HG02943 (cell line): ENCODE measurements around the gene FRMD4A.

ENCODE experiments used
- ATAC-seq: cut with Tn5 transposase; IDR thresholded peaks from one replicate; pipeline ENCODE4 v1.9.1; 2021; ENCODE audit warnings: mild to moderate bottlenecking, low read depth, moderate library complexity; ENCODE audit not compliant: unreplicated experiment

FRMD4A gene

DNA sequence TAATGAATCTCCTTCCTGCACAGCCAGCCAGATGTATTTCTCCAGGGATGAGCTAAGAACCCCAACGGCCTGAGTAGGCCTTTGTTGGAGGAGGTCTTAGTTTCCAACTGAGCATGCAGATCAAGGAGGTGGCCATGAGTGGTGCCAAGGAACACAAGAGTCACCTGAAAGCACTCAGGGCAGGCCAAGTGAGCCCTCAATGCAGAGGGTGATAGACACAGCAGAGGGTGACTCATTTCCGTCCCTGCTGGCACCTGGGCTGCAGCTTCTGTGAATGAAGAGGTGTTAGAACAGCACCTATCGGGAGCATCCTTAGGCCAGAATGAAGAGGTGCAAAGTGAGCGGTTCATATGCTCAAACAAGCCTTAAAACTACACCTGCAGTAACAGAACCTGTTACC lies 211.8 kb downstream of the FRMD4A start:
- ATAC-seq, result no peak

DNA sequence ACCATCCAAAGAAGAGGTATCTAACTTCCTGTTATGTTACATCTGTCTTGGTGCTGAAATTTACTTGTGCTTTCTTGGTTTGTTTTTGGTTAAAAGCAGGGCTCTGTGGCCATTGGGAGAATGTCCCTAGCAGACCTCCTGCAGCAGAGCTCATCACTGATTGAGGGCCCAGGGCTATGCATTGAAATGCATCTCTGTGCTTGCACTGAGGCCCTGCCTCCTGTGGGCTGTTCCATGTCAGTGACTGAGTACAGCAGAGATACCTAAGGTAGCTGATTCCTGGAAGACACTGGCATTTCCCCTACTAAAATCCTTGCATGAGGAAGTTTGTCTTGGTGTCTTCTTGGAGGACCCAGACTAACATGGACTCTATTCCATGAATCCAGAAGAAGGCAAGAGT lies 213.9 kb downstream of the FRMD4A start:
- no peak for ATAC-seq

DNA sequence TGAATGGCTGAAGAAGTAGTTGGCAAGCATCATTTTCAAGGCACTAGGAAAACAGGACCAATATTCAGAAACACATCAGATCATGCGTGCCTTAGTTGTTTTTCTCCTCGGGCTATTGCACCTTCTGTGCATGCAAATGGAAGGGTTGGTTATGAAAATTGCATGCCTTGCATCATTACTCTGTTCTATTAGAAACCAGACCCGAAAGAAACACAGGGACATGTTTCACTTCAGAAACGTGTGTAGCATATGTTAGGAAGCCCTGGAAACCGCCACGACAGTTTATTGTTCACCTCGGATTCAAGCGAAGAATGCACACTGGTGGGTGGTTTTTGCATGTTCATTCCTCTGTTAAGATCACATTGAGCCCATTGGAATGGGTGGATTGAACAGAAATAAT lies 214.7 kb downstream of the FRMD4A start:
- ATAC-seq, result no peak

DNA sequence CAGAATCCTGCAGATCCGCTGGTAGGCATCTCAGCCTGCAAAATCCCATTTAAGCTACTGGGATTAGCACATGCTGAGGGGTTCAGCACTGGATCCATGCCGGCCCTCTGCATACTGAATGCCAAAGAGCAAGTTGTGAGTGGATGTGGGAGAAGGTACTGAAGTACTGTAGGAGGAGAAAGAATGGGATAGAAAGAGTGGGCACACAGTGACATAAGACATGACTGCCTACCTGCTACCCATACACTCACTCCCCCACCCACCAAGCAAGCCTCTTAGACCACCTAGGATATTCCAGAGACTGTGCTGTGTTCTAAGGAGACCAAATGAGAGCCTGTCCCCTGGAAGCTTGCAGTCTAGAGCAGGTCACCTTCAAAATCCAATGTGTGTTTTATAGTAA lies 215.9 kb downstream of the FRMD4A start:
- no peak for ATAC-seq

DNA sequence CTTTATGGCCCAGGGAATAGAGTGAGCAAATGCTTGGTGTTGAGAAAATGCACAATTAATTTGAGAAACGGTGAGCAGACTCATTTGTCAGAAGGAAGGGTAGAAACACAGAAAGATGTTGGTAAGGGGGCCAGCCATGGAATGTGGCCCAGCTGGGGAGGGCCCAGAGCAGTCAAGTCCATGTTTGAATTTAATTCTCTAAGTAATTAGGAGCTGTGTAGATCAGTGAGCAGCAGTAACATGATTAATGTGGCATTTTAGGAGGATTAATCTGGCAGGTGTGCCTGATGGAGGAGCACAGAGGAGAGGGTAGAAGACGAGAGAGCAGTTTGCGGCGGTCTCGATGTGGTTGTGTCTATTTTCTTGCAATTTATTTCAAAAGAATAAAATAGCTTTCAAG lies 218.7 kb downstream of the FRMD4A start:
- ATAC-seq, result no peak

DNA sequence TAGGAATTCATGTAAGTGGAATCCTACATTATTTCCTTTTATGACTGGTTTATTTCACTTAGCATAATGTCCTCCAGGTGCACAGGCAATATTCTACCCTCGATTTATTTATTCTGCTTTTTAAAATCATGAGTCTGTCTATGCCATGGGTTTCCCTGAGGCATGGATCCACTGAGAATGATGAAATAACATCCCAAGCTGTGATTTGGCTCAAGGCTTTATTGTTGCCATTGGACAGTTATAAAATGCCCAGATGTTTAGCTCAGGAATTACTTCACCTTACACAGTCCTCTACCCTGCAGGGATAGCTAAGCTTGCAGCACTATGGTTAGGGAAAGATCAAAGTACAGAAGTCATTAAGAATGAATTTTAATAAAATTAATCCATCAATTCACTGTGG lies 219.5 kb downstream of the FRMD4A start:
- ATAC-seq, result no peak

DNA sequence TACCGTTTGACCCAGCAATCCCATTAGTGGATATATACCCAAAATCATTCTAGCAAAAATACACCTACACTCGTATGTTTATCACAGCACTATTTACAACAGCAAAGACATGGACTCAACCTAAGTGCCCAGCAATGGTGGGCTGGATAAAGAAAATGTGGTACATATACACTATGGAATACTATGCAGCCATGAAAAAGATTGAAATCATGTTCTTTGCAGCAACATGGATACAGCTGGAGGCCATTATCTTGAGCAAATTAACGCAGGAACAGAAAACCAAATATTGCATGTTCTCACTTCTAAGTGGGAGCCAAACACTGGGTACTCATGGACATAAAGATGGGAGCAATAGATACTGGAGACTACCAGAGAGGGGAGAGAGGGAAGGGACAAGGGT lies 223.9 kb downstream of the FRMD4A start:
- ATAC-seq, result no peak

DNA sequence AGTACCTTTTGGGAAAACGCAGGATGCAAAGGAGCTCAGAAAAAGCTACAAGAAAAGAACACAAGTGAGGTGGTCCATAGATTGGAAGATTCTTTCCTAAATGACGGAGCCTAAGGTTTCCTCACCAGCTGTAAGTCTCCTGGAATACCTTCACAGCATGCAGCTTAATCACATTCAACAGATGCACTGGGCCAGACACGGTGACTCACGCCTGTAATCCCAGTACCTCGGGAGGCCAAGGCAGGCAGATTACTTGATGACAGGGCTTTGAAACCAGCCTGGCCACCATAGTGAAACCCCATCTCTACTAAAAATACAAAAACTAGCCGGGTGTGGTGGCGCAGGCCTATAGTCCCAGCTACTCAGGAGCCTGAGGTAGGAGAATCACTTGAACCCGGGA lies 228.7 kb downstream of the FRMD4A start:
- ATAC-seq, result no peak

DNA sequence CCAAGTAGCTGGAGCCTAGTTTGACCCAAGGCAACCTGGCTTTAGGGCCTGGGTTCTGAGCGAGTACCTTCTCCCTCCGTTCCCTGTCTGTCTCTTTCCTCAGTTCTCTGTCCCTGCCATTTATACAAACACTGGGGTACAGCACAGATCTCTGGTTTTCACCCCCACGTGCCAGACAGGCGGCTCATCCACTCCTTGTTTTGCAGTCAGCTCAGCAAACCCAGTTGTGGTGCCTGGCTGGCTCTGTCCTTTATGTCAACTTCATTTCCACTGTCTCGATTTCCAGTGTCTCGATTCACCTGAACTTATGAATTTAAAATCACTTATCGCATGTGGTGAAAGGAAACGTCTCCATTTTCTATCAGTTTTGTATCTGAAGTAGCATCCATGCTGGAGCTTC lies 230.8 kb downstream of the FRMD4A start:
- ATAC-seq, result no peak

DNA sequence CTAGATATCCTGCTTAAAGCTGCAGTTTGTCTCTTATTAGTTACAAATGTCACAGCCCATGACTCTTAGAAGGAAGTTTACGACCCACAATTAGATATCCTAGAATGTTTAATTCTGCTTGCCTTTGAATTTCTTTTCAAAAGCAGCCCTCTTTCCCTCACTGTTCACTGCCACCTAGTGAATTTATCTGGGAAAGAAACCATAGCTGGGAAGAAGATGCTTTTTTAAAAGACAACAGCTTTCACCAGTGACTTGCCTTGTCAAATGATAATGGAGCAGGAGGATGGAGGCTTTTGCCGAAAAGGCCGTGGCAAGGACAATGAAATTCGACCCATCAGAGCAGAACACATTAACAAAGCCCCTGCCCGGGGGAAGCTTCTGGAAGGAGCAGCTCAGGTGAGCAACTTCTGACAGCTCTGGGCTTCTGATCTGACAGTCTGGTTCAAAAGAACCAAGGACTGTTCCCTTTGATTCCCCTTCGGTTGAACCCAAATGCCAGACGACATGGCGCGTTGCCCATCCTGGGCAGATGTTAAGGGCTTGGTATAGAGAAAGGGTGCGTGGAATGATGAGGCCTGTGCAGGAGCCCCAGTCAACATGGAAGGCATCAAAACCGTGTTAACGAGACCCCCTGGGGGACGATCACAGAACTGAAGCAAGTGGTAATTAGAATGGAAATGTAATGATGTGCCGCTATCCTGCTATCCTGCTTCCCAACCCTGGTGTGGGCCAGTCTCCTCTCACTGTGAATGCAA lies 236.8 kb downstream of the FRMD4A start:
- no peak for ATAC-seq

DNA sequence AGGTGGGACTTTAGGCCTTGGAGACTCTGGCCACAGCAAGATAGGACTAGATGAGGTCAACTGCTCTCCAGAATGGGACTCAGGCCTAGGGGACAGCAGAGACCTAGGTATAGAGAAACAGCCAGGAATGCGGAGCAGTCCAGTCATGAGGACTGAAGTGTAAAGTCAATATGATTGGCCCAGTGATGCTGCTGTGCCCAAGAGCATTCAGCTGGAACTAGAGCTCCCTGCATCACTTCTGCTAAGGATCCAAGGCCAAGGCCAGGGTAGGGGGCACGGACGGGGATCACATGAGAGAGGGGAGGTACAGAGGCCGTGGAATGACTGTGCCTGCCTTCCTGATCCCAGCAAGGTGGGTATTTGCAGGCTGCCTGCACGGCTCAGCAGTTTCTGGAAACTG lies 237.9 kb downstream of the FRMD4A start:
- ATAC-seq, result no peak

DNA sequence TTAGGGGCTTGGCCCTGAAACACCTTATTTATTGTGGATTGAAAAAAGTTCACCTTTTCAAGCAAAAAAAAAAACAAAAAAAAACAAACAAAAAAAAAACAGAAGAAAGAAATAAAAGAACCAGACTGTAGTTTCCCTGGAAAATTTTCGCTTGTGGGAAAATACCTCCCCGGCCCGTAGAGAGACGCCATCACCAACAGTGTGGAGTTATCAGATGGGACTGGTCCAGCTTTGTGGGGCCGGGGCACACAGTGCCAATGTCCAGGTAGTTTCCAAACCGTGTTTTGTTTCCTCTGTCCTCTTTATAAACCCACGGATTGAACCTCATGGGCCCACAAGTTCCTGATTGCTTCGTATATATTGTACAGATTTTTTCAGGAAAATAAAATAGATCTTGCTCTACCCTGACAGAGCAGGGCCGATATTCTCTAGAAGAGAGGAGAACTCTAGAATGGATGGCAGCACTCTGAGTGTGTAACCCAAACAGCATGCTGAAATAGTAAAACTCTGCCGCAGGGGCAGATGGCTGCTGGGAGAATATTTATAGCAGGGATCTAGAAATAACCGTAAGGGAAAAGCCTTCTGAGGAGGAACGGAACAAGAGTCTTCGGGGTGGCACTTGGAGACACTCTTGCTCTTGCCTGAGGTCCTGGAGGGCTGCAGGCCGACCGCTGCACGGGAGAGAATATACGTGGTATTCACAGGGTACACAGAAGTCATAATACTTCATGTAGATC lies 241.0 kb downstream of the FRMD4A start:
- no peak for ATAC-seq

DNA sequence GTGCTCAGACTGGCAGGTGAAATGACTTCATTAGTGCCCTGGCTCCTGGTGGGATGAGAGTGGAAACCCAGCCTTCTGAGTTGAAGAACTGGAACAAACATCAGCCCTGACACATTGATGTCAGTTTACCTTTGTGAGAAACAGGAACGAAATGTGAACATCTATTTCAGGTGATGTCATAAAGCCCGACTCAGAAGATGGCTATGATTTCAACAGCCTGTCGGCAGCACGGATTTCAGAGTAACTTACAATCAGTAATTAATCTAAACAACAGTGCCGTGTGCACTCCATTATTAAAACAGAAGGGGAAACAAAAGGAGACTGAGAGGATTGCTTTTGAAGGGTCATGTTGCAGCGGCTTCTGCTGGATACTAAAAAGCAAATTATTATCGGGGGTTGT lies 243.2 kb downstream of the FRMD4A start:
- no peak for ATAC-seq

DNA sequence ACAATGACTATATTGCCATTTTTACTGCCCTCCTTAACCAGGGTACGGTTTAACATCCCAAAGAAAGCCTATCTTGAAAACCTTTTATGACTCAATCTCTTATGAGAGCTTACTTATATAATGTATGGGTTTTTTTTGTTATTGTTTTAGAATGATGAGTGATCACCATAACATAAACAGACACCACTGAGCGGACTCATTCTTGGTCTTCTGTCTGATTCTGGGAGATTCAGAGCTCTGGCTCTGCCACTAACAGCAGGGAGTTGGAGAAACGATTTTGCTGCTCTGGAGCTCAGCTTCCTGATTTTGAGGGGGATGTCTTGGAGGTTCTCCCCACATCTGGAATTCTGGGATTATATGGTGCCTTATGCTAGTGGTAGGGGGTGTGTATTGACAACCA lies 244.1 kb downstream of the FRMD4A start:
- ATAC-seq, result no peak

DNA sequence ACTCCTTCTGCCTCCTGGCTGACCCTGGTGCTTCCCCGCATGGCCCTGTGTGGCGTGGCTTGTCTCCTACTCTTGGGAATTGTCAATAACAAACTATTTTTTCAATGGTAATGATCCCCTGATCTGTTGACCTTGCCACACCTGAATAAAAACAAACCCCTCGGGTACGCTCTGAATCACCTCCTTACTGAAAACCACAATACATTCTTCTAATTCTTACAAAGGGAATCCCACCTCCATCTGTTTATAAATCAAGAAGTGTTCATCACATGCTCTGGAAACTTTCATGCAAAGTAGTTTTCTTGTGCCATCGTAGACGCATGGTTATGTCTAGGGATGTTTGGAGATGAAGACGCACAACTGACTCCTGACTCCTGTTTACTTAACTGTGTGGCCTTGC lies 245.8 kb downstream of the FRMD4A start:
- ATAC-seq, result no peak

DNA sequence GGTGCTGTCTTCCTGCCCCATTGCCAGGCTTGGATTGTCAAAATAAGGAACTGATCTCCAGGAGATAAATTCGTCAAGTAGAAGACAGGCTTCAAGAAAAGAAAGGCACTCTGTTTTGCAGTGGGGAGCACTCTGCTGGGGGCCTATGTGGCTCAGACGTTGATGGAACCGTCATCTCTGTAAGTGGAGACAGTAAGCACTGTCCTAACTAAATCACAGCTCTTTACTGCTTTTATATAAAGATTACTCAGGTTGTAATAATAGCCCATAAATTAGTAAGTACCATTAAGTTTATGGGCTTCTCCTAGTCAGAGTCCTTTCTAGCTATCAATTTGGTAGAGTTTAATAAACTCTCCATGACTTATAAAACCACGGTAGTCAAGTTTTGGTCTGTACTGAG lies 249.9 kb downstream of the FRMD4A start:
- no peak for ATAC-seq

DNA sequence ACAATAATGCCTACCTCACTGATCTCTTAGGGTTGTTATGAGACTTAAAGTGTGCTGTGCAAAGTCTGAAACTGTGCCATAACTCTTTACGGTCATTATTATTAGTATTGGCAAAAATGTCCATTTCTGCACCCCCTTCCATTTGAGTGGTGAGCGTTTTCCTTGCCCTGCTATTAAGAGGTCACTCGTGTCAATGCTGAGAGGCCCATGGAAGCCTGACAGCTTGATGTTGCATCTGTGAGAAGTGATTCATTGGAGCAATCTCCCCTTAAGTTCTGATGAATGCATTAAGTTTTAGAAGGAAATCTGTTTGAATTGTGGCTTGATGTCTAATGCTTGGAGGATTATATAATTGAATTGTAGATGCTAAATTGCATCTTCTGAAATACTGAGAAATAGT lies 253.3 kb downstream of the FRMD4A start:
- no peak for ATAC-seq

DNA sequence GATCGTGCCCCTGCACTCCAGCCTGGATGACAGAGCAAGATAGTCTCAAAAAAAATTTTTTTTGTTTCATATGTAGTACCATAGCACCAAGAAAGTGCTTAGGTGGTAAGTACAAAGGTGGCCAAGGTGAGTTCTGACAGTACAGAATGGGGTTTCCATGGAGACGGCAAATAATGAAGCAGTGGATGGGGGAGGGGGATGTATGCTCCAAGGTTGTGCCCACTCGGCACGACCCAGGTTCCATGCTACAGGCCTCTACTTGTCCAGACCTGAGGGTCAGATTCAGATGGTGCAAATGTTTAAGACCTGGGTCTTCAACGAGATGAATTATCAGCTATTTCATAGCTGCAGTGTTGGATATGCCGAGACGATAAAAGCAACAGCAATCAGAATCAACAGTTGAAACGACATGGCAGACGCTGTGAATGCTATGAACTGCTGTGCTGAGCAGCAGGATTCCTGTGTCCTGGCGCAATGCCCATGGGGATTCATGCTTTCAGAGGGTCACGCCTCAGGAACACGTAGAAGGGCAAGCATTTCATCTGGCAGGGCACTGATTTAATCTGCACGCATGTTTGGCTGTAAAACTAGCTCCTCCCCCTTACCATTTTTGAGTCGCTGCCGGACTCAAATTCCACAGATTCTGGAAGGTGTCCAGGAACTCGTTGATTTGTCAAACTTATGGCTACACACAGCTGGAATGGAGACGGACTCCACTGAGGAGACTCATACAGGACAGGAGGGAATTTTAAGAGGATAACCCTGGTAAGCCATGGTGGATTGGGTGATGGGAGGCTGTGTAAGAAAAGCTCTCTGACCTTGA lies 256.5 kb downstream of the FRMD4A start:
- no peak for ATAC-seq

DNA sequence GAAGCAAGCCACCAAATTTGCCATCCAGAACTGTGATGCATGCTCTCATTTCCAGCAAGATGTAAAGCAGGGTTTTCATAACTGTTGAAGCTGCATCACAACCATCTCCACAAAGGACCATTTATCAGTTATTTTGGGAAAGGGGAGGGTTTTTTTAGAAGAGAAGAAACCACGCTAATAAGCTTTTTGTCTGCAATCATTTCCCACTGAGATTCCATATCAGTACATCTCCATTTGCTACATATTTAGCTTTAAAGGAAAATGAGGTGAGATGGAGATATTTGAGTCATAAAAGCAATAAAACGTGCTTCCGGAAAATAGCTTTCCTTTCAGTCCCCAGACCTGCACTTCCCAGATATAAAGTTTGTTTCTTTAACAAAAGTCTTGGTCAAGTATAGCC lies 258.2 kb downstream of the FRMD4A start:
- no peak for ATAC-seq

DNA sequence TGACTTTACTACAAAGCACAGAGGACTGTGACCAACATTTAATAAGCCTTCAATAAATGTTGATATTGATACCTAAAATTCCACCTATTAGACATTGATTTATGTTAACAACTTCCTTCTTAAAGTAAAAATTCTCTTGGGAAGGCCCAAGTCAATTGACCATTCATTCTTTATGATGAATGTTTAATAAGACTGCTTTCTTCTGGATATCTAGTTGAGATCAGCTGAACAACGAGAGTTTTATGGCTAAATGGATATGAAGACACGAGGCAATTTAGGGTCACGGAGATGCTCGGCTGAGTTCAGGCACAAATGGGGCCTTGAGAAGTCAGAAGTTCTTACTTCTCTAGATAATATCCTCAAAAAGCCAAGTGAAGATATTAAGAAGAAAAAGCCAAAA lies 258.8 kb downstream of the FRMD4A start:
- ATAC-seq, result no peak

DNA sequence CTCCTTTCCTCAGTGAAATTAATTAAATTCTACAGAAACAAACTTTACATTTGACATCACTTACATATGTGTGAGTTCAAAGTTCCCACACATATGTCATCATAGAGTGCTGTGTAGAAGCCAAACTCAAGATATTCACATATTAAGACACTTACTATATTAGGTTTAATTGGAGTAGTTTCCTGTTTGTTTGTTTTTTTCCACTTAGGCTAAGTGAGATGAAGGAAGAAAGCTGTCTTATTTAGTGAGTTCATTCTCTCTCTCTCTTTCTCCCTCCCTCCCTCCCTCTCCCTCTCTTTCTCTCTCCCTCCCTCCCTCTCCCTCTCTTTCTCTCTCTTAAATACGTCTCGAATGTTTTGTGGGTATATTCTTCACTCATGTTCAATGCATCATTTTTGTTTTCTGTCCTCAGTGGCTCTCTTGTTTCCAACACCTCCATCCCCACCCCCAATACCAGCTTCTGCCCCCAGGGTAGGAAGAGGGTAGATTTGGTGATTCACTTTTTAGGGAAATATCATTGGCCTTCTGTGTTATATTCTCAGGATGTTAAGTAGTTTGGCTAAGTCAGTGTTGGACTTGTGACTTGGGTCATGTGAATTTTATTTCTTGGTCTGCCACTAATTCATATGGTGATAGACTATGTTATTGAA lies 262.0 kb downstream of the FRMD4A start:
- ATAC-seq, result no peak
